ENCODE data around the gene MBOAT7.

The MBOAT7 gene

DNA sequence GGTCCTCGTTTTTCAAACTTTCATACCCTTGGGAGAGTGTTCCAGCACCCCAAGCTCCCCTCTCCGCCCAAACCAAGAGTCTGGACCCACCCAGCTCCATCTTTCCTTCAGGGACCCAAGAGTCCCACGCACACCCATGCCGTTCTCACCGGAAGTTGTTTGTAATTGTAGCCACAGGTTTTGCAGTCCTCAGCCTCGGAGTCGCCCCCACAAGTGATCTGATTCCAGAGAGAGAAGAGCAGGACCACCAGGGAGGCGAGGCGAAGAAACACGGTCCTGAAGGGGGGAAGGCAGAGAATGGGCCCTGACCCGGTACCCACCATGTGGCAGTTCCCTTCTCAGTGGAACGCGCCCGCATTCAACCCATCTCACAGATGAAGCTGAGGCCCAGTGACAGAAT lies 26.5 kb downstream of the MBOAT7 start:
- in situ Hi-C loops (cut with MboI; ENCODE audit: low pct_unique_long_range_greater_than_20kb, low sequenced_read_pairs, unreplicated experiment), result no loop called here
- no peak for DNase-seq (ENCODE audit: low spot score)
- TF ChIP-seq, protein P1, sequence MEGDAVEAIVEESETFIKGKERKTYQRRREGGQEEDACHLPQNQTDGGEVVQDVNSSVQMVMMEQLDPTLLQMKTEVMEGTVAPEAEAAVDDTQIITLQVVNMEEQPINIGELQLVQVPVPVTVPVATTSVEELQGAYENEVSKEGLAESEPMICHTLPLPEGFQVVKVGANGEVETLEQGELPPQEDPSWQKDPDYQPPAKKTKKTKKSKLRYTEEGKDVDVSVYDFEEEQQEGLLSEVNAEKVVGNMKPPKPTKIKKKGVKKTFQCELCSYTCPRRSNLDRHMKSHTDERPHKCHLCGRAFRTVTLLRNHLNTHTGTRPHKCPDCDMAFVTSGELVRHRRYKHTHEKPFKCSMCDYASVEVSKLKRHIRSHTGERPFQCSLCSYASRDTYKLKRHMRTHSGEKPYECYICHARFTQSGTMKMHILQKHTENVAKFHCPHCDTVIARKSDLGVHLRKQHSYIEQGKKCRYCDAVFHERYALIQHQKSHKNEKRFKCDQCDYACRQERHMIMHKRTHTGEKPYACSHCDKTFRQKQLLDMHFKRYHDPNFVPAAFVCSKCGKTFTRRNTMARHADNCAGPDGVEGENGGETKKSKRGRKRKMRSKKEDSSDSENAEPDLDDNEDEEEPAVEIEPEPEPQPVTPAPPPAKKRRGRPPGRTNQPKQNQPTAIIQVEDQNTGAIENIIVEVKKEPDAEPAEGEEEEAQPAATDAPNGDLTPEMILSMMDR (IDR thresholded peaks at IDR 0.05; ENCODE audit: extremely low read depth, insufficient read depth, missing control alignments), result no peak

GRCh38 chr19:54162241-54162805 lies 27.1 kb downstream of the MBOAT7 start:
- DNase-seq (ENCODE audit: low spot score), result peak; percentile 90
- in situ Hi-C loops (cut with MboI; ENCODE audit: low pct_unique_long_range_greater_than_20kb, low sequenced_read_pairs, unreplicated experiment), result no loop called here
- TF ChIP-seq, protein P1 (IDR thresholded peaks at IDR 0.05; ENCODE audit: extremely low read depth, insufficient read depth, missing control alignments), result no peak

GRCh38 chr19:54160854-54161253 lies 28.5 kb downstream of the MBOAT7 start:
- TF ChIP-seq, protein P1 (IDR thresholded peaks at IDR 0.05; ENCODE audit: extremely low read depth, insufficient read depth, missing control alignments), result no peak
- in situ Hi-C loops (cut with MboI; ENCODE audit: low pct_unique_long_range_greater_than_20kb, low sequenced_read_pairs, unreplicated experiment), result no loop called here
- no peak for DNase-seq (ENCODE audit: low spot score)

DNA sequence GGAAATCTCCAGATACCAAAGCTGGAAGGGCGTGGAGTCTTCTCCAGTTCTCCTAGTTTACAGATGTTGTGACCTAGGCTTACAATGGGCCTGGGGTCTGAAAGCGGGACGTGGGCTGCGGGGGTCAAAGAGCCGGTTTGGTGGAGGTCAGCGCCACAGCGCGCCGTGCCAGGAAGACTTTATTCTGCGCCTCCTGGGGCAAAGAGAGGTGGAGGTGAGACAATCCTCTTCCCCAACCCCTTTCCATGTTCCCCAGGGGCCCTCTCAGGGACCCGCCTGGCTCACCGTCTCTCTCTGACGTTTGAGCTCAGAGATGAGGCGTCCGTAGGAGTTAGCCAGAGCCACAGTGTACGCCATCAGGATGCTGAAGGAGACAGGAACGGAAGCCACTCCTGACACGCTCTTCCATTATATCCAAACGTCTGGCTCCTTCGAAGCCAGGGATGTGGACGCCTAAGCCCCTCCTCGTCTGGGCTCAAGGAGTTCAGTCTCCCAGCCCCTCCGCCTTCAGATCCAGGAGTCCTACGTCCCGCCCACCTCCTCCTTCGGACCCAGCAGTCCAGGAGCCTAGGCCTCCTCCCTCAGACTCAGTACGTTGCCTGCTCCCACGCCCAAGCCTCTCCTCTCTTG lies 29.1 kb downstream of the MBOAT7 start:
- DNase-seq (ENCODE audit: low spot score), result no peak
- in situ Hi-C loops (cut with MboI; ENCODE audit: low pct_unique_long_range_greater_than_20kb, low sequenced_read_pairs, unreplicated experiment), result no loop called here
- TF ChIP-seq, protein P1 (IDR thresholded peaks at IDR 0.05; ENCODE audit: extremely low read depth, insufficient read depth, missing control alignments), result no peak

- peak; percentile 99 for DNase-seq (ENCODE audit: low spot score)
- TF ChIP-seq, protein P1 (IDR thresholded peaks at IDR 0.05; ENCODE audit: extremely low read depth, insufficient read depth, missing control alignments), result peak; percentile 34
- in situ Hi-C loops (cut with MboI; ENCODE audit: low pct_unique_long_range_greater_than_20kb, low sequenced_read_pairs, unreplicated experiment), result no loop called here
Observed at GRCh38 chr19:54159352-54160181, 29.8 kb downstream of the MBOAT7 start, which contains the start of gene LENG1. Gene LENG1 (minus strand): TSS chr19:54159721. CDS start chr19:54159695, 26 bp downstream.

- TF ChIP-seq, protein P1 (IDR thresholded peaks at IDR 0.05; ENCODE audit: extremely low read depth, insufficient read depth, missing control alignments), result no peak
- in situ Hi-C loops (cut with MboI; ENCODE audit: low pct_unique_long_range_greater_than_20kb, low sequenced_read_pairs, unreplicated experiment), result no loop called here
- peak; percentile 73 for DNase-seq (ENCODE audit: low spot score)
Observed at GRCh38 chr19:54158812-54159351, 30.5 kb downstream of the MBOAT7 start.

All from GM13977 (cell line).